Heart left ventricle (tissue), 13 donors: Measurements from ENCODE around the gene AFF1.

Source experiments
- CTCF ChIP-seq, 12 donors: fragments of 200-600 bp; sonication (generic) in 4 of 12; IDR thresholded peaks; one replicate each; pipeline versions ENCODE4 v1.5.0 to v1.8.0; 2018 to 2022; ENCODE audit warnings: antibody characterized with exemption in 12 of 12, mild to moderate bottlenecking in 5 of 12
- POLR2A ChIP-seq, 2 donors: fragments of 450-650 bp; IDR thresholded peaks; one replicate each; pipeline ENCODE4 v1.6.1; 2017; ENCODE audit warnings: antibody characterized with exemption in 2 of 2, mild to moderate bottlenecking in 2 of 2, moderate library complexity in 2 of 2
- donor health status: ischemic (EF 13 %, LVEDD 7.1; RV severe dilation, severe dysfunction).
- donor health status: DM: no; HTN: yes; CAD: no.
- donor health status: DM: no; HTN: no; CAD: no.
- donor health status: ischemic (EF 25% LVEDD 6.9; RV normal size, moderate dysfunction).
- donor health status: ischemic (EF 25% LVEDD 5.7; RV mildly dilated, moderate dysfunction).
- donor health status: ischemic (EF 35%, LVEDD 5.7; RV mildly dilated, moderate dysfunction).
- donor health status: nonischemic (EF 11% LVEDD 7.7; RV severe dilation, severe dysfunction).
- donor health status: DM: yes; HTN: yes; CAD: no.
- donor health status: PGD.
- donor health status: ischemic (EF 29% LVEDD 5.4; RV normal size, mild dysfunction).
- donor health status: nonischemic (EF 23%, LVEDD 6.1; RV moderate dilation, normal function).

- TF ChIP-seq CTCF (IDR thresholded peaks at IDR 0.05) (no peak), POLR2A (IDR thresholded peaks at IDR 0.05) (no peak)
Measured at GRCh38 chr4:86947501-86948120, 12.8 kb downstream of the AFF1 start.
